Anterior cingulate cortex (tissue), 58 donors: ENCODE data around the gene NEK4.

ENCODE experiments used
- DNase-seq, 58 donors: peaks; one replicate each; lab custom pipeline; 2025; lab: John Stamatoyannopoulos, UW

Gene NEK4

DNA sequence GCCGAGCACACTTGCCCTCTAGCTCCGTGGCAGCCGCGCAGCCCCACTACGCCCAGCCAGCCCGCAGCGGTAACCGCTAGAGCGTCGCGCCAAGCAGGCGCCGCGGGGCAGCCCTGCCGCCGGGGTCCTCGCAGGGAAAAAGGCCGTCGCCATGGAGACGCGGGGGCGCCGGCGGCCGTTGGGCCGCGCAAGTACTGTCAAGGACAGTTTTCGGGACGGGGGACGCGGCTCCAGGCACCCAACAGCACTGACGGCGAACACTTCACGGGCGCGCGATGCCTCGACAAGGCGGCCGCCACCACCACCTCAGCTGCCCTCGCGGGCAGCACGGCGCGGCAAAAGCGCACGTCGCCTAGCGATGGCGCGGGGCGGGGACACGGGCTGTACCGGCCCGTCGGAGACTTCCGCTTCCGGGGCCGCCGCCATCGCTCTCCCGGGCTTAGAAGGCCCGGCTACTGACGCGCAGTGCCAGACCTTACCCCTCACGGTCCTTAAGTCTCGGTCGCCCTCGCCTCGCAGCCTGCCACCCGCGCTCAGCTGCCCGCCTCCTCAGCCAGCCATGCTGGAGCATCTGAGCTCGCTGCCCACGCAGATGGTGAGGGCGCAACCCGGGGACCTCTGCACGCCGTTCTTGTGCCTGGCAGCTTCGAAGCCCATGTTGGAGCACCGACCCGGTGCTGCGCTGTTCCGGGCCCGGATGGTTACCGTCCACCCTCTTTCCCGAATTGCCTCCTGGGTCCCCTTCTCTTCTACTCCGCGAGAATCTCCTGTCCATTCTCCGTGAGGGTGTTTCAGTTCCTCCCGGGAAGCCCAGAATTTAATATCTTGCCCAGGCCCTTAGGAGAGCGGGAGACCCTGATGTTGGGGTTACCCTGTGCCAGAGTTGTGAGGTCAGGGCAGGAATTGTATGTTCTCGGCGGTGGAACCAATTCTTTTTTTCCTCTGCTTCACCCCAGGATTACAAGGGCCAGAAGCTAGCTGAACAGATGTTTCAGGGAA is 64.8 kb downstream of the NEK4 start, which contains the start of the genes GLT8D1 and SPCS1:
Gene GLT8D1 (minus strand): TSS at position 104 of the 999 bp plus-strand sequence. CDS start 5,331 bp downstream, outside the sequence.
Gene SPCS1 (plus strand): TSS at position 419 of the 999 bp plus-strand sequence. CDS start 141 bp downstream, at position 560.
- DNase-seq = peak; percentile 27 to 97 (median 86)

DNA sequence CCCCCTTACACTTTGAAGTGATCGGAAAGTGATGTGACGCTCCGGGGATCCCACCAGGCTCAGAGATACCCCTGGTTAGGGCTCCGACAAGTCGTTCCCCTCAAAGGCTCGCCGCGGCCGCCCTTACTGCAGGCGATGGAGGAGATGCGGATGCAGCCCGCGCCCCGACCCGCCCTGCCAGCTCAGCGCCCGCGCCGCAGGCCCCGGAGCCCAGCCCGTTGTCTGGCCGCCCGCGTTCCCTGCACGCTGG is 65.4 kb downstream of the NEK4 start:
- DNase-seq = peak in 2 of 58 donors; percentile 18 to 62

DNA sequence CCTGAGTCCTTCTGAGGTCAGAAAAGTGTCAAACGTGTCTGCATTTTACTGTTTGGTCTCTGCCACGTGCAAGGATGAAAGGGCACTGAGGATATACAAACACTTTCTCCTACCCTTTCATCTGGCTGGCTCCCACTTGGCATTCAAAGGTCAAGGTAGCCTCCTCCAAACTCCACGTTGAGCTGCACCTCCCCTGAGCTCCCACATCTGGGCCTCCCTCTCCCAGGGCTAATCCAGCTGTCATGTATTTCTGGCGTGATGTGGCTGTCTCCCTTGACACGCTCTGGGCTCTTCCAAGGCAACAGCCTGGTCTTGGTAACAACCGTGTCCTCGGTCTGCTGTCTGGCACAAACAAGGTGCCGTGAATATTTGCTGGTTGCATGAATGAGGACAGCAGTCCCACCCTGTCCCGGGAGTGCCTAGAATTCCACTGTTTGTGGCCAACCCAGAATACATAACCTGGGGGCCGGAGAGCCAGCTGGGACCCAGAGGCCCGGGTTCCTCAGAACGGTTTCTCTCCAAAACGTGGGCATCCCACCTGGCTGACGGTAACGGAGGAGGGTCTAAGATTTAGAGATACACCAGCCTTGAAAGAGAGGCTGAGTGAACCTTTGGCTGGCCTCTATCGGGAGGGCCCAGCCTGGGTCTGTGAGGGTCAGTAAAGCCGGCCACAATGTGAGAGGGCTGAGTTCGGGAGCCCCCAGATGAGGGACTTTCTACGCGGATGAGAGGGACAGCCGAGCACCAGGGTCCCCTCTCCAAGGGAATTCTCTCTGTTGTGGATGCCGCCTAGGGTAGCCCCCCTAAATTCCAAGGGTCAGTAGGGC is 65.9 kb downstream of the NEK4 start:
- no peak for DNase-seq

DNA sequence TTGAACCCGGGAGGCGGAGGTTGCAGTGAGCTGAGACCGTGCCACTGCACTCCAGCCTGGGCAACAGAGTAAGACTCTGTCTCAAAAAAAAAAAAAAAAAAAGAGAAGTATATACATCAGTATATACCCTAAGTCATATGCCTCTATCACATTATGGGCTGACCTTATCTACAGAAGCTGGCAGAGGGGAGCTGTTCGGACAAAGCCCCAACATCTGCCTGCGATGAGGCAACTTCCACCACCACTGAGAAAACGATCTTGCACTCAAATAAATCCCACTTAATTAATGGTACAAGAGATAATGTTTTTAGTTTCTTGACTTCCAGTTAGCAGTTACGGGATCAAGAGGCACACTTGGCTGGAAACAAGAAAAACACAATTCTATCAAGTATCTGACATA is 67.4 kb downstream of the NEK4 start:
- no peak for DNase-seq

DNA sequence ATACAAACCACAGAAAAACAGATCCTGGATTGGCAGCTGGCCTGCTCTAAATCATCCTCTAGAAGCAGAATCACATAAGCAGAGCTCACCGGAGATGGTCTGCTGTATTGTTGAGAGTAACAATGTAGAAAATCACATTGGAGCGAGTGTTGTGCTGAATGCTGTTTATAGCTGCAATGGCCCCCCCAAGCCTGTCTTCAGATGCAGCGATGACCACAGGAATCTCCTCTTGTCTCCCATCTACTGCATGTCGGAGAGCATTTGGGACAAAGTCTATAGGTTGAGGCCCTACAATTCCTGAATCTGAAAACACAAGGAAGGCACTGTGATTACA is 73.1 kb downstream of the NEK4 start:
- no peak for DNase-seq

DNA sequence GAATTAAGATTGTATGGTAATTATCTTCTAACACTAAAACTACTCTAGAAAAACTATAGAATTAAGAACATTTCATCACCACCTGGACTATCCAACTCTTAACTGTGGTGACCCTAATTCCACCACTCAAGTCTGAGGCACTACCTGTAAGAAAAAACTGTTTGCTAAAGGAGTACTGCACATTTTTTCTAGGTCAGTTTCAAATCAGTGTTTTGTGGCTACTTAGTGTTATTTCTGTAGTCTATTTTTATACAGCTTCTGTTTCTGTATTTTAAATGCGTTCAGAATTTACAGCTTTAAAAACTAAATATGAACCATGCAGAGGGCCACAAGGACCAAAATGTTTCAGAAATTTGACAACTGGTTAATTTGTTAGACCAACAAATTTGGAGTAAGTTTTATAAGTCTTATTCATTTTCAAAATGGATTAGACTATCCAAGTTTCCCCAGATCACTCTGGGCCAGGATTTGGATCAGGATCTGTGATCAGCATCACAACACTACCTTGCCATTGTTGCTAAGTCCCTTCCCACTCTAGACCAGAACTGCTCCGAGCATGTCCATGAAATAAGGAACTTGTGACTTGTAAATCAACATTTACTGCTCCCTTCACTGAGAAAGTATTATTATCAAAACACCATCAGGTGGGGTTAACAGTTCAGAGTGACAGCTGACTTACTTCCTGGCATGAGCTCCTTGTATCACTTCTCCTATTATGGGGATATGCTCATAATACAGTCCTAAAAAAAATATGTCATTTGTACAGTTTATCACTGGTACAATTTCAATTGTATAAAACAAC is 73.7 kb downstream of the NEK4 start:
- no peak for DNase-seq

DNA sequence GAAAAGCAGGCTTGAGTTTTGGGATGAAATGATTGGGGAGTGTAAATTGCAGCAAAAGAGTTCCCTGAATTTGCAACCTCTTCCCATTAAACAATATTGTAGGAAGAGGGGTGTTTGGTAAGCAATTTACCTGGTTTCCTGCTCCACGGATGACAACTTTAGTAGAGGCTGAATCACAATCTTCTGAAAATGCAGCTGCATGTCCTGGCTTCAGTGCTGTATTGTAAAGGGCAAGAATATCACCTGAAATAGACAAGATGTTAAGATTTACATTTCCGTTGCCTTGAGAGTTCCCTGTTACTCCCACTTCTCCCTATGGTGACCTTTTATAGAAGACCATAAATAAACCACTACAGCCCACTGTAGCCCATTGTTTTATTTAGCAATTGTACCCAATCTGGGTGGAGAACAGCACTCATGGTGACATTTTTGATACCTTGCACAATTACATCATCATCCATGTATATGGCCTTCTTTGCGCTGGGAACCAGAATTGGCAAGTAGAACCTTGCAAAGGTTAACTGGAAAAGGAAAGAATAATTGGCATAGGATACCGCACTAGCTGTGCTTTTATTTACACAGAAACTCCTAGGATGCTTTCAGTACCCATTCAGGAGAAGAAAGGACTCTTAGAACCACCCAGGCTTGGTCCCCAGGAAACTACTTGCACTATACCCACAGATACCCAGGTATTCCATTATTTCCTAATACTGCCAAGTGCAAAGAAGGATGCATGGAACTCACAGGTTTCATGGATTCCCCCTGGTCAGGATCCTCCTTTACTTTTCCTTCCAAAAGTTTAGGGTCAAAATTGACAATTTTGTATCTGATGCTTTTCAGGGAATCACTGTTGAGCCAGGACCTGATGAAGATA is 74.7 kb downstream of the NEK4 start:
- DNase-seq = no peak

DNA sequence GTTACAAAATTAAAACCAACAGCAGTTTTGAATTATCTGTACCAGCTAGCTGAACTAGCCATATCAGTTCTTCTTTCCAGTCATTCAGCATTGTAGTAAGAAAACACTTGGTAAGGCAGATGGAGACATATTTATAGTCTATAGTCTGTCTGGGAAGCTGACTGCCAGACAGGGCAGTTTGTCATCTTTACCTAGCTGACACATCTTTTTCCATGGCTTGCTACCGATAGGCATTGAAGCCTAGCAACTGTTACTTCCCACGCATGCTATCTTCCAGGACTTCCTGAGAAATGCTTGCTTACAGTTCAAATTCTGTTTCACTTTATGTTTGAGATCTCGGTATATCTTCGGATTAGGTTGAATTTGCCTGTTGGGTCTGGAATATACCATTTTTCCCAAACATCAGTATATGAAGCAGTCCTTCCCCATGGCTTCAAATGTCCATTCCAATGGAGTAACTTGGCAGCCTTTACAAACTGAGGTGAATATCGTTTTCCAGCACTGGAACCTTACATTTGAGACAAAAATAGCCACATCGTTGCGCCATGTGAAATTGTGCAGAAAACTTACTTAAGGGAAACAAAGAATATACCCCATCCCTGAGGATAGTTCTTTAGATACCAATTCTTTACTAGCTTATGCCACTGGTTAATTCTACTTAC is 76.1 kb downstream of the NEK4 start:
- DNase-seq = peak in 3 of 58 donors; percentile 9 to 51 (median 48)

DNA sequence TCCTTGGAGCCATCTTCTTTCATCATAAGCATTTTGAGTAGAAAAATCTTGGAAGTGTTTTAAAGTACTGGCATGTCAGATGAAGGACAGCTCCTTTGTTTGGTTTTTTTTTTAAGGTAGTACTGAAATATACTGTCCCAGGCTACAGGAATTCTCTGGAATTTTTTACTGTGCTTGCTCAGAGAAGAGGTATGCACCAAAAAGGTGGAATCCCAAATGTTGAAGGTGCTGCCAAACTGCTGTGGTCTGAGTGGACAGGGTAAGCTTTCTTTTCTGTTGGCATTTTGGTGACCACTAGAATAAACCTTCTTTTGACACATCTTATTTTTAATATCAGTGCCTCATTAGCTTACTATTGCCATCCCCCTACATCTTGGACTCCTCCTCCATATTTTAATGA is 77.7 kb downstream of the NEK4 start:
- DNase-seq = no peak

DNA sequence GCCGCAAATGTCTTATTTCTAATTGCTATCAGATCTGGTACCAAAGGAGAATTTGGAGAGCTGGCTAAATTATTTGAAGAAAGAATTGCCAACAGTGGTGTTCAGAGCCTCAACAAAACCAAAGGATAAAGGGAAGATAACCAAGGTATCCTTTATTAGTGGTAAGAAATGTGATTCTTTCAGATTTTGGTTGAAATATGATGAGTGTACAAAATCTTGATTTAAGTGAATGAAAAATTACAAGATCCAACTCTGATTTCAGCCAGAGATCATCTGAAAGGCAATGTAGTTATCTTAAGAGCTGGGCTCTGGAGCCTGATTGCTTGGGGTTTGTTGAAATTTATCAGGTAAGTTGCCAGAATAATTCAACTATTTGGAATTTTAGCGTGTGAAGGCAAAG is 80.2 kb downstream of the NEK4 start:
- no peak for DNase-seq

DNA sequence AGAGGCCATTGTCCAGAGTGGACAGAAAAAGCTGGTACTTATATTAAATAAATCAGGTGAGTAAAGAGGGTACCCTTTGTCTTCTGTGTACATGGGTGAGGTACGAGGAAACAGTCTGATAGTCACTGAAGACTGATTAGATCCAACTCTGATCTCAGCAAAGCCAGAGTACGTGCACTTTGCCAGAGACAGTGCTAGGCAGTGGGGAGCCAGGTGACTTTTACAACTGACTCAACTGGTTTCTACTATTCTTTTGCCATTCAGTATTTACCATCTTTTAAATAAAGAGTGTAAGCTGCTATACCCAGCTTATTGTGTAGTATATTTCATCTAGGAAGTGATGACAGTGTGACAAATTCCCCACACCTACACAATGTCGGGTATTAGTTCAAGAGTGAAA is 81.6 kb downstream of the NEK4 start:
- no peak for DNase-seq

DNA sequence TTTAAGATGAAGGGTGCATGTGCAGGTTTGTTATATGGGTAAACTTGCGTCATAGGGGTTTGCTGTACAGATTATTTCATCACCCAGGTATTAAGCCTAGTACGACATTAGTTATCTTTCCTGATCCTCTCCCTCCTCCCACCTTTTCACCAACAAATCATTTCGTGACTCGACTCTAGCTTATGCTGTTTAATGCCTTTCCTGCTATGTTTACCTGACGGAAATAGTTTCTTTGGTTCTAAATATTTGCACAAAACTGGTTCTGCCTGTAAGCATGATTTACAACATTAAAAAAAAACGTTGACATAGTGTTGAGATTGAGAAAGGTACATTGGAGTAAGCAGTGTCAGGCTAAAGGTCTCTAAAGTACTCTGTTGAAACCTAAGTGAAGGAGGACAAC is 82.5 kb downstream of the NEK4 start:
- no peak for DNase-seq

DNA sequence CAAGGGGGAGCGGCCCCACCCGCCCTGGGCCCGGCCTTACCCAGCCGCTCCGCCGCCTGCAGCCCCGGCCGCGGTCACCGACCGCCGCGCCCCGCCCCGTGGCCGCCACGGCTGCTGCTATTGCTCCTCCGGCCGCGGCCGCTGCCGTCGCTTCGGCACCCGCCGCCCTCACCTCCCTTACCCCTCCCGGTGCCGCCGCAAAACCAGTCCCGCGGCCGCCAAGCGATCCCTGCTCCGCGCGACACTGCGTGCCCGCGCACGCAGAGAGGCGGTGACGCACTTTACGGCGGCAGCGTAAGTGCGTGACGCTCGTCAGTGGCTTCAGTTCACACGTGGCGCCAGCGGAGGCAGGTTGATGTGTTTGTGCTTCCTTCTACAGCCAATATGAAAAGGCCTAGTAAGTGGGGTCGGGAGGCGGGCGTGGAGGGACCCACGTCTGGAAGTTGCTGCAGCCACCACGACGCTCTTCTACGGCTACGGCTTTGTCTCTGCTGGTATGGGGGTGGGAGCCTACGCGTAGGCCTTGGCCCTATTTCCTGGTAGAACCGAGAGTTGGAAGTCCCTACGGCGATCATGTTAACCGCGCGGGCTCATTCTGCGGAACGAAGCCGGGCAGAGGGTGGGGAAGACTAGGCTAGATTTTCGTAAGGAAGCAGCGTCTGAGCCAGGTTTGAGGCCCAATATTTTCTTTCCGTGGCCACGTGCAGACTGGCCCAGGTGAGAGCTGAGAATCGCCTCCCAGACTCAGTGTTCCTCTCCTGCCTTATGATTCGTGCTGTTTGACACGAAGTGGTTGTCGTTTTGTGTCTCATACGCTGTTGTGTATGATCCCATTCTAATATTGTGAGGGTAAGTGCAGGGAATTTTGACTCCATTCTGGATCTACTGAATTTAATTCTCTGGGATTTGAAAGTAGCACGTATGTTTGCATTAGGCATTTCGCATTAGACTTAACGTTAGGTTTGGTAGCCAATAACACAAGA is 84.7 kb downstream of the NEK4 start, which contains the start of the genes GNL3 and PBRM1:
Gene GNL3 (plus strand): TSS at position 324 of the 983 bp plus-strand sequence. CDS start 61 bp downstream, at position 385.
Gene PBRM1 (minus strand): TSS at position 205 of the 983 bp plus-strand sequence.
- peak; percentile 50 to 95 (median 91) for DNase-seq

DNA sequence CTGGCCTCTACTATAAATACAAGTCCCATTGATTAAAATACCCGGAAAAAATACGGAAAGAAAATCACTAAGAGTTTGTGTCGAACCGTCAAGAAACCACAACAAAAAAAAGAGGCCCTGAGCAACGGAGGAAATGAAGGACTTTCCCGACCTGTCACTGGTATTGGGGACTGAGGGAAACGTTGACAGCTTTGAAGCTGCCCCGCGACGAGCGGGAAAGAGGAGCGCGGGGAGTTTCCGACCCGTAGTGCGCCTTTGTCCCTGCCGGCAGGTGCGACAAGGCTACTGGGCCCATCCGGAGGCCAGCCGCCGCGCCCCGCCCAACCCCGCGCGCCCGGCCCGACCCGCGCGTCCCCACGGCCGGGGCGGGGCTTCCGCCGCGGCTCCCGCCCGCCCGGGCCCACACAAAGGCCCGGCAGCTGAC is 85.4 kb downstream of the NEK4 start:
- DNase-seq = peak in 44 of 58 donors; percentile 44 to 93 (median 82)

DNA sequence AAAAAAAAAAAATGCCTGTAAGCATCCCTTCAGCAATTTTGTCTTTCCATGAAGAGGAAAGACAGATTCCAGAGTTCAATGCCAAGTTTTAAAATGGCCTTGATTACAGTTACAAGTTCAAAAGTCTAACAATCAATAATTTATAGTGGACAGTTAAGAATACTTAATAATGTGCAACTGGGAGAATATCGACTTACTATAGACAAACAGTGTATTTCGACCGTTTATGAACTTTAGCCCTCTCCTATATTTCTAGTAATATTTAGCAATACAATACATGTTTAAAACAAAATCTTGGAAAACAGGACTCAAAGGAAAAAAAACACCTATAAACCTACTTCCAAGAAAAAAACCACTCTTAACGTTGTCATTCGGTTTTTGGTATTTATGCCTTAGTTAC is 86.6 kb downstream of the NEK4 start:
- DNase-seq = no peak

DNA sequence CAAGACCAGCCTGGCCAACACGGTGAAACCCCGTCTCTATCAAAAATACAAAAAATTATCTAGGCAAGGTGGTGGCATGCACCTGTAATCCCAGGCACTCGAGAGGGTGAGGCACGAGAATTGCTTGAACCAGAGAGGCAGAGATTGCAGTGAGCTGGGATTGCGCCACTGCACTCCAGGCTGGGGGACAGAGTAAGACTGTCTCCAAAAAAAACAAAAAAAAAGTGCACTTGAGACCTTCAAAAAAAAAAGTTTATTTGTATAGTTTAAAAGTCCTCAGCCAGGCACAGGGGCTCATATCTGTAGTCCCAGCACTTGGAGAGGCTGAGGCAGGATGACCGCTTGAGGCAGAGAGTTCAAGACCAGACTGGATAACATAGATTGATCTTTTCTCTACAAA is 87.1 kb downstream of the NEK4 start:
- no peak for DNase-seq

DNA sequence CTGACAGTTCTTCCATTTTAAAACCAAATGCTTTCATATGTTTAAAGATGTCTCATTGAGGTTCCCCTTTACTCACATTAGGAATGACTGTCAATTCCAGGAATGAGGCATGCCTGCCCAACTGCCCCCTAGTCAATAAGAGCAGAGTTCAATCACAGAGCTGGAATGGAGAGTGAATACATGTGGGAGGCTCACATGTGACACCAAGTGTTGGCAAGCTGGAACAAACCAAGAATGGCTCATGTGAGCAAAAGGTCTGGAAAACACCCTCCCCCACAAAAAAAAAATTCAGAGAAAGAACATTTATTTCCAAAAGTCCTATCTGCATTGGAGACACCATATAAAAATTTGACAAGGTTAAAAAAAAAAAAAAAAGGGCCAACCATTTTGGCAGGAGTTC is 88.7 kb downstream of the NEK4 start:
- peak in 15 of 58 donors; percentile 3 to 24 (median 8) for DNase-seq

DNA sequence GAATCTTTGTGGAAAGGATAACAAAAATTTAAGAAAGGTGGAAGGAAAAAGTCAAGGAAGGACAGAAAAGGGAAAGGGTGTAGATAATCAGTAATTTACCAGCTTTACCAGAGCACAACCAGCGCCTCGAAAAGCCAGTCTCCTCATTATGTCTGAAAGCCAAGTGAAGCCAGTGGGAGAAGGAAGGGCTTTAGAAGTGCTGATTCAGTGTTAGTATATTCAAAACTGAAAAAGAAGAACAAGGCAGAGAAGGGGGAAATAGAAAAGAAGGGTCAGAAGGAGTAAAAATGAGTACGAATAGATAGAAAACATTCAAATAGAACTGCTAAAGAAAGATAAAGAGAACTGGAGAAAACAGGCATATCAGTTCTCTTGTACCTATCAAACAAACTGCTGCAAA is 89.1 kb downstream of the NEK4 start:
- DNase-seq = no peak
